AG04450 (cell line): ENCODE data around the gene GBA2. TPM values are rescaled to one million over a fixed set of nuclear protein-coding genes. Genes with fewer than 3 reads are reported as not detected.

Experiments used
- CTCF ChIA-PET: fragments of 300-600, 350-600 bp; formaldehyde crosslinking; extraction: SDS; loops from one replicate; lab custom pipeline; 2022; ENCODE audit warnings: antibody characterized with exemption, inconsistent platforms; lab: Charles Lee
- POLR2A ChIA-PET: fragments of 350-600 bp; formaldehyde crosslinking; extraction: SDS; loops from one replicate; lab custom pipeline; 2021; ENCODE audit warnings: antibody characterized with exemption, inconsistent platforms; lab: Yijun Ruan, JAX
- DNase-seq: peaks from one replicate; pipeline ENCODE4 v3.0.0-alpha.2; 2011; ENCODE audit warnings: low read depth, low spot score
- H3K27ac ChIP-seq: one replicate; pipeline ENCODE4 v1.5.1; 2012; ENCODE audit warnings: low read depth, low read length, control low read depth
- H3K27me3 ChIP-seq: one replicate; pipeline ENCODE4 v1.6.0; 2012; ENCODE audit warnings: low read length; ENCODE audit not compliant: control insufficient read depth, insufficient read depth
- H3K4me3 ChIP-seq: 2 replicates; pipeline ENCODE4 v1.5.1; 2011; ENCODE audit warnings: mild to moderate bottlenecking, low read depth, low read length, control low read depth
- H3K9me3 ChIP-seq: 2 replicates; pipeline ENCODE4 v1.5.1; 2012; ENCODE audit warnings: low read length; ENCODE audit not compliant: control insufficient read depth, insufficient read depth
- polyA plus RNA-seq: library from polyadenylated mRNA; depleted of rRNA; stranded (reverse); fragments of >200 nt; gene quantifications from 2 replicates; pipeline ENCODE4 v1.2.3, GENCODE V29; 2011
- TF ChIP-seq, protein P1 (sequence below): IDR thresholded peaks from 2 replicates; pipeline ENCODE4 v1.5.1; 2011; ENCODE audit warnings: low read depth, low read length, control low read depth, inconsistent platforms

GBA2 gene
- polyA plus RNA-seq, 1 experiment: 34.7 TPM

GRCh38 chr9:35745569-35745968 is 3.5 kb downstream of the GBA2 start:
- no peak overlapping the region; the same call in 1 of the 2 replicates for H3K4me3 ChIP-seq
- no peak overlapping the region for H3K27ac ChIP-seq
- no peaks in the 10 kb centered on the region for H3K27me3 ChIP-seq
- TF ChIP-seq, protein P1, sequence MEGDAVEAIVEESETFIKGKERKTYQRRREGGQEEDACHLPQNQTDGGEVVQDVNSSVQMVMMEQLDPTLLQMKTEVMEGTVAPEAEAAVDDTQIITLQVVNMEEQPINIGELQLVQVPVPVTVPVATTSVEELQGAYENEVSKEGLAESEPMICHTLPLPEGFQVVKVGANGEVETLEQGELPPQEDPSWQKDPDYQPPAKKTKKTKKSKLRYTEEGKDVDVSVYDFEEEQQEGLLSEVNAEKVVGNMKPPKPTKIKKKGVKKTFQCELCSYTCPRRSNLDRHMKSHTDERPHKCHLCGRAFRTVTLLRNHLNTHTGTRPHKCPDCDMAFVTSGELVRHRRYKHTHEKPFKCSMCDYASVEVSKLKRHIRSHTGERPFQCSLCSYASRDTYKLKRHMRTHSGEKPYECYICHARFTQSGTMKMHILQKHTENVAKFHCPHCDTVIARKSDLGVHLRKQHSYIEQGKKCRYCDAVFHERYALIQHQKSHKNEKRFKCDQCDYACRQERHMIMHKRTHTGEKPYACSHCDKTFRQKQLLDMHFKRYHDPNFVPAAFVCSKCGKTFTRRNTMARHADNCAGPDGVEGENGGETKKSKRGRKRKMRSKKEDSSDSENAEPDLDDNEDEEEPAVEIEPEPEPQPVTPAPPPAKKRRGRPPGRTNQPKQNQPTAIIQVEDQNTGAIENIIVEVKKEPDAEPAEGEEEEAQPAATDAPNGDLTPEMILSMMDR: no peak
- no peak for DNase-seq
- peaks cover 3% of the 10 kb centered on the region; the same call in 1 of the 2 replicates for H3K9me3 ChIP-seq
- ChIA-PET CTCF (interaction anchor here (0.6 to 5.4 kb wide), 5 partner anchors 10 to 142 kb away, joined by 3 to 46 read pairs (median 4); no protein-coding TSS in a partner anchor), POLR2A (no interaction called here)

DNA sequence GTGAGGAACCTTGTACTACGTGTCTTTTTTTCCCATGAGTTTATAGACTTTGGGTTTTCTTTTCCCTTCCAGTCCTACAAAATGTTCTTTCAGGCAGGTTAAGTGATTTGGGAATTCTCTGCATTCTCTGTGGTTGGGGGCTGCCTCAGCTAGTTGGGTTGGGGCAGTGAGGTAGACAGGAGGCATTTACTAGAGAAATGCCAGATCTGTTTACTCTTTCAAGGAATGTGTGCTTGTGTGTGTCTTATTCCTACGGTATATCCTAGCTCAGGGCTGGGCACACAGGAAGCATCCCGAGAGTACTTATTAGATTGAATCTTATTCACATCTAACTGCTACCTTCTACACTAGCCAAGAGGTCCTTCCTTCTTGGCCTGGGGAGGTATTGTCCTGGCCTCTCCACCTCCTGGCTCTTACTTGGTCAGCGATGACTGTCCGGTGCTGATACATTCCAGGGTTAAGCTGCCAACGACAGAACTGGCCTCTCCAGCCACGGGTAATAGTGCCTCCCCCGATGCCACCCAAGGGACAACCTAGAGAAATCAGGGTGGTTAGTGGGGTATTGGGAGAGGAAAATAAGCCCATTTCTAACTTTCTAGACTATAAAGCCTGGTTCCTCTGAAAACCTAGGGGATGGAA is 5.0 kb downstream of the GBA2 start:
- H3K27ac ChIP-seq: no peak overlapping the region
- H3K27me3 ChIP-seq: no peaks in the 10 kb centered on the region
- H3K9me3 ChIP-seq: no peaks in the 10 kb centered on the region
- H3K4me3 ChIP-seq: no peak overlapping the region
- DNase-seq: no peak
- CTCF ChIA-PET: interaction anchor here (0.6 kb wide), 1 partner anchor 13 kb away, joined by 4 read pairs; no protein-coding TSS in a partner anchor
- TF ChIP-seq, protein P1: no peak
- POLR2A ChIA-PET: interaction anchor here (1.0 to 1.1 kb wide), 2 partner anchors 16 to 68 kb away, joined by 3 read pairs; partner anchors contain the start of gene SPAG8

DNA sequence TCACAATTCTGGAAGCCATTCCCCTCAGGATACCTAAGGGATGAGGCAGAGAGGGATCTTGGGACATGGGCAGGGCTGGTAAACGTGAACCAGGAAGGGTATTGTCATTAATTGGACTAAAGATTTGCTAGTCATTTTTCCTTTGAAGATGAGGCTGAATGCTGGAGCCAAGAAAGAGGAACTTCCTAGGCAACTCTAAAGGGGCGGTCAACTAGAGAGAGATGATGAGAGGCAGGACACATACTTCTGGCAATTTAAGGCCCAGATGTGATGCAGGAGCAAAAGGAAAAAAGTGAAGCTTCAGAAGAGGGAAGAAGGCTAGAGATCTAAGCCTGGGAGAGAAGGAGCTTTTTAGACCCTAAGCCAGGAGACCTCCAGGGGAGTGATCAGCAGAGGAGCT is 5.6 kb downstream of the GBA2 start:
- H3K9me3 ChIP-seq: no peaks in the 10 kb centered on the region
- POLR2A ChIA-PET: interaction anchor here (1.0 kb wide), 1 partner anchor 16 kb away, joined by 3 read pairs; no protein-coding TSS in a partner anchor
- CTCF ChIA-PET: no interaction called here
- H3K27ac ChIP-seq: no peak overlapping the region
- no peak for DNase-seq
- TF ChIP-seq, protein P1: no peak
- H3K4me3 ChIP-seq: no peak overlapping the region
- no peaks in the 10 kb centered on the region for H3K27me3 ChIP-seq

DNA sequence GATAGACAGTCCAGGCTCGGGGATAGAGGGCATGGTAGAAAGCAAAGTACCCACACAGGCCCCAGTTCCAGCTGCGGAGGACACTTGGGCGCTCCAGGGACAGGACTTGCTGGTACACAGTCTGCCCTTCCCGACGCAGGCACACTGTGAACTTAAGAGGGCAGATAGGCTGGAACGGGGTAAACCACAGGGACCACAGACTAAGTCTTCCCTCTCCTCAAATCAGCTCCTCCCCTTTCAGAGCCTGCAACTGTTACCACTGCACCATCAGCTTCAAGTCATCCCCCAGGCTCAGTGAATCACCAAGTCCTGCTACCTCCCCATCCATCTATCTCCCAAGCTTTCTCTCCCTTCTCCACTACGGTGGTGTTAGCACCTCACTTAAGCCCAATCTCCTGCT is 7.3 kb downstream of the GBA2 start:
- ChIA-PET POLR2A (interaction anchor here (0.7 to 1.6 kb wide), 2 partner anchors 9 to 55 kb away, joined by 6 to 7 read pairs; partner anchors contain the start of genes CREB3 and TLN1), CTCF (interaction anchor here (0.6 kb wide), 1 partner anchor 8 kb away, joined by 3 read pairs; no protein-coding TSS in a partner anchor)
- Histone ChIP-seq H3K9me3 (no peaks in the 10 kb centered on the region), H3K27ac (no peak overlapping the region), H3K27me3 (no peaks in the 10 kb centered on the region), H3K4me3 (no peak overlapping the region)
- no peak for DNase-seq
- TF ChIP-seq, protein P1: no peak

- Histone ChIP-seq H3K27ac (peak overlapping the region; percentile 11), H3K27me3 (no peaks in the 10 kb centered on the region), H3K4me3 (no peak overlapping the region), H3K9me3 (no peaks in the 10 kb centered on the region)
- CTCF ChIA-PET: interaction anchor here (0.9 to 1.5 kb wide), 2 partner anchors 12 to 44 kb away, joined by 3 read pairs; no protein-coding TSS in a partner anchor
- no peak for DNase-seq
- POLR2A ChIA-PET: interaction anchor here (1.0 to 1.6 kb wide), 2 partner anchors 8 to 12 kb away, joined by 3 to 7 read pairs; partner anchors contain the start of genes CREB3 and TLN1
- TF ChIP-seq, protein P1: no peak
Measured at GRCh38 chr9:35740243-35740642, 8.8 kb downstream of the GBA2 start.
